ENCODE results near the gene SORT1.

DNA sequence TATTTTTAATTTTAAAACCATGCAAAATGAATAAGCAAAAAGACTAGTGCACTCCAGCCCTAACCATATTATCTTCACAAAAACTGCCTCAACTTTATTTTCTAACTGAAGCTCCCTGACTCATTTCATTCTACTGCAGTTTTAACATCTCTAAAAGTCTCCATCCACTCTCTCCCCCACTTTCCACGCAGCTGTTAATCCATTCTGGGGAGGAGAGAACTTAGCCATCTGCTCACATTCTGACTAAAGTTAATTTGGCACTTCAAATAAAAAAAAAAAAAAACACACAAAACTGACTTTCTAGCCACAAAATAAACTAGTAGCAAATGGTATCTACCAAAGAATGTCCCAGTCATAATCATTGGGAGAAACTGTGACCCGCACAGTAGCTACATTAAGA is 85.5 kb downstream of the SORT1 start:
- TF ChIP-seq, protein P1, sequence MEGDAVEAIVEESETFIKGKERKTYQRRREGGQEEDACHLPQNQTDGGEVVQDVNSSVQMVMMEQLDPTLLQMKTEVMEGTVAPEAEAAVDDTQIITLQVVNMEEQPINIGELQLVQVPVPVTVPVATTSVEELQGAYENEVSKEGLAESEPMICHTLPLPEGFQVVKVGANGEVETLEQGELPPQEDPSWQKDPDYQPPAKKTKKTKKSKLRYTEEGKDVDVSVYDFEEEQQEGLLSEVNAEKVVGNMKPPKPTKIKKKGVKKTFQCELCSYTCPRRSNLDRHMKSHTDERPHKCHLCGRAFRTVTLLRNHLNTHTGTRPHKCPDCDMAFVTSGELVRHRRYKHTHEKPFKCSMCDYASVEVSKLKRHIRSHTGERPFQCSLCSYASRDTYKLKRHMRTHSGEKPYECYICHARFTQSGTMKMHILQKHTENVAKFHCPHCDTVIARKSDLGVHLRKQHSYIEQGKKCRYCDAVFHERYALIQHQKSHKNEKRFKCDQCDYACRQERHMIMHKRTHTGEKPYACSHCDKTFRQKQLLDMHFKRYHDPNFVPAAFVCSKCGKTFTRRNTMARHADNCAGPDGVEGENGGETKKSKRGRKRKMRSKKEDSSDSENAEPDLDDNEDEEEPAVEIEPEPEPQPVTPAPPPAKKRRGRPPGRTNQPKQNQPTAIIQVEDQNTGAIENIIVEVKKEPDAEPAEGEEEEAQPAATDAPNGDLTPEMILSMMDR (IDR thresholded peaks at IDR 0.05): no peak
- no peak for TF ChIP-seq POLR2A (IDR thresholded peaks at IDR 0.05)

Measured in Peyer's patch (tissue), 4 donors.